Osteocyte (in vitro differentiated cells): ENCODE measurements around the gene SPAG9. TPM values are rescaled to one million over a fixed set of nuclear protein-coding genes. Genes with fewer than 3 reads are reported as not detected.
"Not testable (repeated sequence)": the region's sequence is repeated elsewhere in the genome, so short reads cannot be mapped to it uniquely, and the experiment has no call there.

Source experiments
- DNase-seq: peaks from one replicate; pipeline ENCODE4 v3.0.0; 2021; ENCODE audit warnings: mixed read lengths; ENCODE audit not compliant: unreplicated experiment; ENCODE audit errors: extremely low spot score
- H3K27ac Mint-ChIP-seq: one replicate; pipeline ENCODE4 v1.8.0; 2021; ENCODE audit warnings: mild to moderate bottlenecking, mixed read lengths; ENCODE audit not compliant: unreplicated experiment
- H3K27me3 Mint-ChIP-seq: one replicate; pipeline ENCODE4 v1.8.0; 2021; ENCODE audit warnings: mixed read lengths; ENCODE audit not compliant: unreplicated experiment
- H3K36me3 Mint-ChIP-seq: one replicate; pipeline ENCODE4 v1.8.0; 2021; ENCODE audit warnings: mixed read lengths; ENCODE audit not compliant: unreplicated experiment
- H3K4me1 Mint-ChIP-seq: one replicate; pipeline ENCODE4 v1.8.0; 2021; ENCODE audit warnings: mixed read lengths; ENCODE audit not compliant: unreplicated experiment
- H3K4me3 Mint-ChIP-seq: one replicate; pipeline ENCODE4 v1.8.0; 2021; ENCODE audit warnings: mild to moderate bottlenecking, moderate library complexity, mixed read lengths; ENCODE audit not compliant: unreplicated experiment
- H3K9me3 Mint-ChIP-seq: one replicate; pipeline ENCODE4 v1.8.0; 2021; ENCODE audit warnings: mixed read lengths; ENCODE audit not compliant: unreplicated experiment
- CTCF ChIP-seq: fragments of 200-600 bp; sonication (generic); IDR thresholded peaks from 2 replicates; pipeline ENCODE4 v1.5.0; 2021; ENCODE audit warnings: antibody characterized with exemption, mild to moderate bottlenecking, moderate library complexity
- total RNA-seq: library from RNA; stranded (reverse); gene quantifications from 2 replicates; pipeline ENCODE4 v1.2.1, GENCODE V29; 2021

The SPAG9 gene
- total RNA-seq, 1 donor from 2014 or later = 100 TPM

DNA sequence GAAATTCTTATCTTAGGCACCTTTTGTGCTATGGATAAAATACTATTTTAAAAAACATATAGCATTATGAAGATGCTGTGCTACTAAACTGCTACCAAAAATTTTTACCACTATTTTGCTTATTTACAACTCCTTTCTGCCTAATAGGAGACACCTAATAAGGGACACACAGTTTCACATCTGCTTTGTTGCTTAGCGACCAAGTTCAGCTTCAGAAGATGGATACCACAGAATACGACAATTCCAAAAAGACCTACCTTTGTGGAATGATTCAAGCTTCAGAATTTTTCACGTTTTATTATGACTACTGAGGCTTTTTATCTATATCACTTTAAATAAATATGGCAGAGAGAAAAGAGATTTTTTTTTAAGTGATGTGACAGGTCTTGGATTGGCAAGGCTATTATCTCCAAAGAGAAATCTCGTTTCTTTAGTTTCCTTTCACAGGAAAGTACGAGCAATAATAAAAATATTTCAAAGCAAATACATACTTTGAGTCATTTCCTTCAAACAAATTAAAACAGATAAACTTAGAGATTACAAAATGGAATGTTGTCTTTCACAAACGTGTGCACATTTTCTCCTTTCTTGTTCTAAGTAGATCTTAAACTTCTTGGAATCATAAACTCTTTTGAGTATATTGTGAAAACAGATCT, 35.4 kb downstream of the SPAG9 start:
- H3K4me3 Mint-ChIP-seq = no peak overlapping the region
- no peaks in the 10 kb centered on the region for H3K27me3 Mint-ChIP-seq
- H3K36me3 Mint-ChIP-seq = peaks cover 3% of the 10 kb centered on the region
- H3K27ac Mint-ChIP-seq = peak overlapping the region; percentile 44
- TF ChIP-seq CTCF = no peak
- DNase-seq = no peak
- H3K4me1 Mint-ChIP-seq = peaks cover 19% of the 10 kb centered on the region
- no peaks in the 10 kb centered on the region for H3K9me3 Mint-ChIP-seq

GRCh38 chr17:51083981-51084380, 36.7 kb downstream of the SPAG9 start:
- H3K27ac Mint-ChIP-seq = no peak overlapping the region
- peaks cover 20% of the 10 kb centered on the region for H3K4me1 Mint-ChIP-seq
- H3K36me3 Mint-ChIP-seq = peaks cover 6% of the 10 kb centered on the region
- DNase-seq = no peak
- H3K27me3 Mint-ChIP-seq = no peaks in the 10 kb centered on the region
- H3K9me3 Mint-ChIP-seq = no peaks in the 10 kb centered on the region
- no peak for TF ChIP-seq CTCF
- no peak overlapping the region for H3K4me3 Mint-ChIP-seq

GRCh38 chr17:51083364-51083763, 37.3 kb downstream of the SPAG9 start:
- DNase-seq = peak; percentile 42
- not testable (repeated sequence) for H3K4me3 Mint-ChIP-seq, H3K27me3 Mint-ChIP-seq, H3K27ac Mint-ChIP-seq, H3K36me3 Mint-ChIP-seq, H3K9me3 Mint-ChIP-seq
- peaks cover 24% of the 10 kb centered on the region for H3K4me1 Mint-ChIP-seq

- no peaks in the 10 kb centered on the region for H3K27me3 Mint-ChIP-seq
- no peak for TF ChIP-seq CTCF
- peaks cover 23% of the 10 kb centered on the region for H3K36me3 Mint-ChIP-seq
- peaks cover 17% of the 10 kb centered on the region for H3K4me1 Mint-ChIP-seq
- H3K9me3 Mint-ChIP-seq = no peaks in the 10 kb centered on the region
- H3K27ac Mint-ChIP-seq = no peak overlapping the region
- DNase-seq = no peak
- H3K4me3 Mint-ChIP-seq = no peak overlapping the region
These were observed 41.6 kb downstream of the SPAG9 start for GRCh38 chr17:51079049-51079448.

DNA sequence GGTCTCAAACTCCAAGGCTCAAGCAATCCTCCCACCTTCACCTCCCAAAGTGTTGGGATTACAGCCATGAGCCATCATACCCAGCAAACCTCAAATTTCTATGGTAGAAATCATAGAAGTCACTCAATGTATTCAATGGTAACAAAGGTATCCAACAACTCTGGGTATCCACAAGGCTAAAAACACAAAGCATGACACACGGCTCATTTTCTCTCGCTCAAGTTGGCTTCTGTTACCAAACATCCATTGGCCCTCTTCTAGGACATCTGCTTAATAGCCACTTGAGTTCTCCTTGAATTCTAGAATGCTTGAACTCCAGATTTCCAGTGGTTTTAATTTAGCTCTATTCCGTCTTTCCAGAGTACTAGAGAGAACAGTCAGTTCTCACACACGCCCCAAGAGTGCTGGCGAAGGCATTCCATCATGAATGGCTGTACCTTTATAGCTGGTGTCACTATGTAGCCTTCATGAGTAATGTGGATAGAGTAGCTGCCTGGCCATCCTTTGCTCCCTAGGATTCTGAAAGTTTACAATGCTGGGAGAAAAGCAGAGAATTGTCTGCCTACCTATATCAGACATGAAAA, 42.6 kb downstream of the SPAG9 start:
- Mint-ChIP-seq H3K4me1 (peaks cover 19% of the 10 kb centered on the region), H3K4me3 (no peak overlapping the region), H3K27me3 (no peaks in the 10 kb centered on the region), H3K9me3 (no peaks in the 10 kb centered on the region), H3K36me3 (peaks cover 24% of the 10 kb centered on the region), H3K27ac (no peak overlapping the region)
- TF ChIP-seq CTCF = no peak
- DNase-seq = no peak
